ENCODE measurements around the gene NUP188. TPM values are rescaled to one million over a fixed set of nuclear protein-coding genes. Genes with fewer than 3 reads are reported as not detected.

The NUP188 gene
- total and polyA plus RNA-seq, 2 of the 13 experiments (the other 11 are each of a cell fraction or from before 2014, with no cell fraction given) = 28.0 to 38.5 TPM

- Histone ChIP-seq H3K79me2 (ENCODE audit: insufficient read depth, low read length) (peaks cover 9% of the 10 kb centered on the region), H3K9me3 (ENCODE audit: low read length) (no peaks in the 10 kb centered on the region), H3K36me3 (replicated peaks in 1 of 2; ENCODE audit: control insufficient read depth in 1 of 2, insufficient read depth in 2 of 2, low read length in 2 of 2) (peaks cover 21 to 33% of the 10 kb centered on the region in 2 experiments), H3K27ac (ENCODE audit: extremely low read length, insufficient read depth, low read length) (peak overlapping the region; percentile 70), H2AFZ (ENCODE audit: low read length) (no peak overlapping the region), H4K20me1 (ENCODE audit: insufficient read depth, low read length) (no peaks in the 10 kb centered on the region), H3K4me2 (ENCODE audit: low read depth, low read length) (peak overlapping the region; percentile 37), H3K4me1 (ENCODE audit: insufficient read depth, low read length) (peaks cover 86% of the 10 kb centered on the region), H3K9ac (ENCODE audit: insufficient read depth, low read depth, low read length) (0 out of 2 replicates have a peak overlapping the region, but pooled peaks have one; percentile 13), H3K4me3 (replicated peaks in 1 of 3; ENCODE audit: insufficient read depth in 1 of 3, low read depth in 2 of 3, low read length in 3 of 3) (no peak overlapping the region), H3K27me3 (ENCODE audit: control insufficient read depth in 1 of 2, insufficient read depth in 2 of 2, low read length in 2 of 2) (no peaks in the 10 kb centered on the region)
- POLR2A ChIA-PET = interaction anchor here (0.9 kb wide), 1 partner anchor 31 kb away, joined by 3 read pairs; no protein-coding TSS in a partner anchor
- in situ Hi-C loops (cut with HindIII; ENCODE audit: extremely low pct_ligation_motif_present, low pct_unique_long_range_greater_than_20kb) (no loop called here), intact Hi-C loops (cut with micrococcal nuclease; ENCODE audit: unreplicated experiment) (no loop called here)
- no peak for DNase-seq (ENCODE audit: low spot score)
- WGBS (ENCODE audit: low lambda C conversion rate) = 70% methylated on average over 21 of the region's 23 CpGs
- CTCF ChIA-PET (ENCODE audit: low intra/inter-chr PET ratio, low total read pairs) = no interaction called here
- ATAC-seq = no peak
- FAIRE-seq = no peak
- BruUV-seq (replicated peaks) = no TSS peak
- TF ChIP-seq SAP130 (CRISPR knock-in tag; IDR thresholded peaks at IDR 0.05; ENCODE audit: low read depth) = no peak
- TF ChIP-seq ZNF549 (CRISPR knock-in tag; IDR thresholded peaks at IDR 0.05) = no peak
- TF ChIP-seq, protein P1, sequence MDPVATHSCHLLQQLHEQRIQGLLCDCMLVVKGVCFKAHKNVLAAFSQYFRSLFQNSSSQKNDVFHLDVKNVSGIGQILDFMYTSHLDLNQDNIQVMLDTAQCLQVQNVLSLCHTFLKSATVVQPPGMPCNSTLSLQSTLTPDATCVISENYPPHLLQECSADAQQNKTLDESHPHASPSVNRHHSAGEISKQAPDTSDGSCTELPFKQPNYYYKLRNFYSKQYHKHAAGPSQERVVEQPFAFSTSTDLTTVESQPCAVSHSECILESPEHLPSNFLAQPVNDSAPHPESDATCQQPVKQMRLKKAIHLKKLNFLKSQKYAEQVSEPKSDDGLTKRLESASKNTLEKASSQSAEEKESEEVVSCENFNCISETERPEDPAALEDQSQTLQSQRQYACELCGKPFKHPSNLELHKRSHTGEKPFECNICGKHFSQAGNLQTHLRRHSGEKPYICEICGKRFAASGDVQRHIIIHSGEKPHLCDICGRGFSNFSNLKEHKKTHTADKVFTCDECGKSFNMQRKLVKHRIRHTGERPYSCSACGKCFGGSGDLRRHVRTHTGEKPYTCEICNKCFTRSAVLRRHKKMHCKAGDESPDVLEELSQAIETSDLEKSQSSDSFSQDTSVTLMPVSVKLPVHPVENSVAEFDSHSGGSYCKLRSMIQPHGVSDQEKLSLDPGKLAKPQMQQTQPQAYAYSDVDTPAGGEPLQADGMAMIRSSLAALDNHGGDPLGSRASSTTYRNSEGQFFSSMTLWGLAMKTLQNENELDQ (CRISPR knock-in tag; IDR thresholded peaks at IDR 0.05; ENCODE audit: borderline replicate concordance) = no peak
- TF ChIP-seq ZNF713 (CRISPR knock-in tag; IDR thresholded peaks at IDR 0.05) = no peak
- TF ChIP-seq ZNF629 (CRISPR knock-in tag; conservative IDR thresholded peaks at IDR 0.05) = peak; percentile 84
- 0 out of 2 replicates have a peak, but pooled peaks have one; percentile 12 for TF ChIP-seq RXRA (CRISPR knock-in tag; IDR thresholded peaks at IDR 0.05)
- TF ChIP-seq KMT2B (CRISPR knock-in tag; IDR thresholded peaks at IDR 0.05) = no peak
- TF ChIP-seq, protein P2, sequence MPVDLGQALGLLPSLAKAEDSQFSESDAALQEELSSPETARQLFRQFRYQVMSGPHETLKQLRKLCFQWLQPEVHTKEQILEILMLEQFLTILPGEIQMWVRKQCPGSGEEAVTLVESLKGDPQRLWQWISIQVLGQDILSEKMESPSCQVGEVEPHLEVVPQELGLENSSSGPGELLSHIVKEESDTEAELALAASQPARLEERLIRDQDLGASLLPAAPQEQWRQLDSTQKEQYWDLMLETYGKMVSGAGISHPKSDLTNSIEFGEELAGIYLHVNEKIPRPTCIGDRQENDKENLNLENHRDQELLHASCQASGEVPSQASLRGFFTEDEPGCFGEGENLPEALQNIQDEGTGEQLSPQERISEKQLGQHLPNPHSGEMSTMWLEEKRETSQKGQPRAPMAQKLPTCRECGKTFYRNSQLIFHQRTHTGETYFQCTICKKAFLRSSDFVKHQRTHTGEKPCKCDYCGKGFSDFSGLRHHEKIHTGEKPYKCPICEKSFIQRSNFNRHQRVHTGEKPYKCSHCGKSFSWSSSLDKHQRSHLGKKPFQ (CRISPR knock-in tag; IDR thresholded peaks at IDR 0.05; ENCODE audit: insufficient replicate concordance) = no peak
- TF ChIP-seq DR1 (CRISPR knock-in tag; IDR thresholded peaks at IDR 0.05) = no peak
- no peak for TF ChIP-seq DDIT3 (CRISPR knock-in tag; IDR thresholded peaks at IDR 0.05)
- no peak for TF ChIP-seq ZNF382 (CRISPR knock-in tag; IDR thresholded peaks at IDR 0.05; ENCODE audit: borderline replicate concordance)
- TF ChIP-seq ZNF724P (CRISPR knock-in tag; IDR thresholded peaks at IDR 0.05; ENCODE audit: borderline replicate concordance) = no peak
- TF ChIP-seq CENPT (CRISPR knock-in tag; IDR thresholded peaks at IDR 0.05; ENCODE audit: low read depth) = no peak
- TF ChIP-seq ZNF362 (CRISPR knock-in tag; IDR thresholded peaks at IDR 0.05; ENCODE audit: borderline replicate concordance) = no peak
- TF ChIP-seq HCFC1 (IDR thresholded peaks at IDR 0.05; ENCODE audit: low read depth, low read length) = no peak
- 0 out of 2 replicates have a peak, but pooled peaks have one; percentile 12 for TF ChIP-seq IKZF5 (CRISPR knock-in tag; IDR thresholded peaks at IDR 0.05)
- no peak for TF ChIP-seq SRSF9 (IDR thresholded peaks at IDR 0.05; ENCODE audit: borderline replicate concordance, insufficient read depth, low read depth, low read length, poor library complexity, severe bottlenecking)
- TF ChIP-seq SRY (CRISPR knock-in tag; IDR thresholded peaks at IDR 0.05) = no peak
Measured at GRCh38 chr9:128913995-128914772, 33.3 kb upstream of the NUP188 start.

Measured in HepG2 (cell line).